Measurements from ENCODE around the gene AMER3. TPM values are rescaled to one million over a fixed set of nuclear protein-coding genes. Genes with fewer than 3 reads are reported as not detected.

The AMER3 gene
- total RNA-seq, 4 donors from 2014 or later = not detected

GRCh38 chr2:130763405-130763804, 8.1 kb downstream of the AMER3 start:
- Histone ChIP-seq H3K4me1 (no peaks in the 10 kb centered on the region), H3K36me3 (no peaks in the 10 kb centered on the region), H3K4me3 (no peak overlapping the region), H3K9me3 (no peaks in the 10 kb centered on the region), H3K27ac (no peak overlapping the region), H3K27me3 (no peaks in the 10 kb centered on the region)
- intact Hi-C loops (cut with DNase I; ENCODE audit: low total_unique reads) = no loop called here
- no peak for ATAC-seq
- in situ Hi-C loops (cut with MboI; ENCODE audit: low sequenced_read_pairs in 4 of 4) = no loop called here
- DNase-seq = no peak
- TF ChIP-seq POLR2A (IDR thresholded peaks at IDR 0.05) (no peak), CTCF (IDR thresholded peaks at IDR 0.05 in 4 of 5, conservative IDR thresholded peaks at IDR 0.05 in 1 of 5) (no peak)

- H3K27me3 ChIP-seq = no peaks in the 10 kb centered on the region
- no peak for ATAC-seq
- intact Hi-C loops (cut with DNase I; ENCODE audit: low total_unique reads) = no loop called here
These were observed 8.9 kb downstream of the AMER3 start for GRCh38 chr2:130764035-130764820.

GRCh38 chr2:130764821-130765115, 9.4 kb downstream of the AMER3 start:
- Histone ChIP-seq H3K27me3 (no peaks in the 10 kb centered on the region), H3K36me3 (no peaks in the 10 kb centered on the region), H3K4me1 (no peaks in the 10 kb centered on the region), H3K9me3 (no peaks in the 10 kb centered on the region), H3K27ac (no peak overlapping the region), H3K4me3 (no peak overlapping the region)
- no peak for TF ChIP-seq POLR2A (IDR thresholded peaks at IDR 0.05)
- TF ChIP-seq CTCF (IDR thresholded peaks at IDR 0.05 in 4 of 5, conservative IDR thresholded peaks at IDR 0.05 in 1 of 5) = no peak
- in situ Hi-C loops (cut with MboI; ENCODE audit: low sequenced_read_pairs in 4 of 4) (no loop called here), intact Hi-C loops (cut with DNase I; ENCODE audit: low total_unique reads) (no loop called here)
- ATAC-seq (no peak), DNase-seq (no peak)

More at GRCh38 chr2:130764035-130764820, 8.9 kb downstream of the AMER3 start:
- in situ Hi-C loops (cut with MboI; ENCODE audit: low sequenced_read_pairs in 4 of 4) = no loop called here
- no peaks in the 10 kb centered on the region for H3K4me1 ChIP-seq
- no peak overlapping the region for H3K27ac ChIP-seq
- no peaks in the 10 kb centered on the region for H3K36me3 ChIP-seq
- no peak for TF ChIP-seq POLR2A (IDR thresholded peaks at IDR 0.05)
- no peak for TF ChIP-seq CTCF (IDR thresholded peaks at IDR 0.05 in 4 of 5, conservative IDR thresholded peaks at IDR 0.05 in 1 of 5)
- no peak for DNase-seq
- no peak overlapping the region for H3K4me3 ChIP-seq
- H3K9me3 ChIP-seq = no peaks in the 10 kb centered on the region

DNA sequence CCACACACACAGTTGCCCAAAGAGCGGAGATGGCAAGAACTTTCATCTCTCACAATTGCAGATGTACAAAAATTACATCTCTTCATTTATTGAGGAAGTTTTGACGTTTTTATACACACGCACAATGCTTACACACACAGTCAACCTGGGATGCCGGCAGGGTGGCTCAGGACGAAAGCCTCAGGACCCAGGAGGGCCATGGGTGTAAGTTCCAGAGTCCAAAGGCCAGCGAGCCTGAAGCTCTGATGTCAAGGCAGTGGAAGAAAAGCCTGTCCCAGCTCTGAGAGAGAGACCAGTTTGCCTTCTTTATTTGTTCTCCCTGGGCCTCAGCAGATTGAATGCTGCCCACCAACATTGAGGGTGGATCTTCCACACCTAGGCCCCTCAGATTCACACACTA, 10.1 kb downstream of the AMER3 start:
- no peak overlapping the region for H3K4me3 ChIP-seq
- no peak for DNase-seq
- no peaks in the 10 kb centered on the region for H3K9me3 ChIP-seq
- no peak for ATAC-seq
- in situ Hi-C loops (cut with MboI; ENCODE audit: low sequenced_read_pairs in 4 of 4) = no loop called here
- H3K27ac ChIP-seq = no peak overlapping the region
- H3K27me3 ChIP-seq = no peaks in the 10 kb centered on the region
- no peaks in the 10 kb centered on the region for H3K4me1 ChIP-seq
- intact Hi-C loops (cut with DNase I; ENCODE audit: low total_unique reads) = no loop called here
- no peak for TF ChIP-seq CTCF (IDR thresholded peaks at IDR 0.05 in 4 of 5, conservative IDR thresholded peaks at IDR 0.05 in 1 of 5)
- TF ChIP-seq POLR2A (IDR thresholded peaks at IDR 0.05) = no peak
- H3K36me3 ChIP-seq = no peaks in the 10 kb centered on the region

DNA sequence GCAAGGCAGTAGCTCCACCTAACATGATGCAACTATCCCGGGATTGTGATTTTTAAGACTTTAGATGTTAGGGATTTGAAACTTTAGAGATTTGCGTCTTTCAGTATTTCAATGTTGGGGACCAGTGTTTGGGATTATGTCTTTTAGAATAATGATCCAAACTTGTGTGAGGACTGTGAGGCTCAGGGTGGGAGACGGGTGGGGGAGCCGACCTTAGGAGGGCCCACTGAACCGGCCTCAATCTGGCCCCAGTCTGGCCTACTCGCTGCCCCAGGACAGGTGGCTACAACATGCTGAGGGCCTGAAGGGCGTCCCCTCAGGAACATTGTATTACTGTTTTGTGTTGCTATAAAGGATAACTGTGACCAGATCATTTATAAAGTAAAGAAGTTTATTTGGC, 10.7 kb downstream of the AMER3 start:
- no peak for DNase-seq
- Histone ChIP-seq H3K4me3 (no peak overlapping the region), H3K36me3 (no peaks in the 10 kb centered on the region), H3K9me3 (no peaks in the 10 kb centered on the region), H3K27me3 (no peaks in the 10 kb centered on the region), H3K27ac (no peak overlapping the region), H3K4me1 (no peaks in the 10 kb centered on the region)
- no peak for TF ChIP-seq POLR2A (IDR thresholded peaks at IDR 0.05)
- TF ChIP-seq CTCF (IDR thresholded peaks at IDR 0.05 in 4 of 5, conservative IDR thresholded peaks at IDR 0.05 in 1 of 5) = no peak
- in situ Hi-C loops (cut with MboI; ENCODE audit: low sequenced_read_pairs in 4 of 4) (no loop called here), intact Hi-C loops (cut with DNase I; ENCODE audit: low total_unique reads) (no loop called here)
- no peak for ATAC-seq
